ENCODE data around the gene SMAD2.
"Not testable (repeated sequence)": the region's sequence is repeated elsewhere in the genome, so short reads cannot be mapped to it uniquely, and the experiment has no call there.

The SMAD2 gene

GRCh38 chr18:47870605-47871004 lies 59.9 kb downstream of the SMAD2 start:
- DNase-seq = no peak
- H3K4me1 Mint-ChIP-seq (ENCODE audit: low read depth) = peaks cover 54% of the 10 kb centered on the region
- peaks cover 72% of the 10 kb centered on the region for H3K36me3 Mint-ChIP-seq (ENCODE audit: low read depth)
- H3K27me3 Mint-ChIP-seq = no peaks in the 10 kb centered on the region
- H3K4me3 Mint-ChIP-seq = no peak overlapping the region
- no peaks in the 10 kb centered on the region for H3K9me3 Mint-ChIP-seq
- peak overlapping the region; percentile 69 for H3K27ac Mint-ChIP-seq

GRCh38 chr18:47868744-47869143 lies 61.7 kb downstream of the SMAD2 start:
- no peak for DNase-seq
- Mint-ChIP-seq H3K4me1 (ENCODE audit: low read depth) (peaks cover 40% of the 10 kb centered on the region), H3K9me3 (no peaks in the 10 kb centered on the region), H3K27ac (no peak overlapping the region), H3K4me3 (no peak overlapping the region), H3K36me3 (ENCODE audit: low read depth) (peaks cover 74% of the 10 kb centered on the region), H3K27me3 (no peaks in the 10 kb centered on the region)

GRCh38 chr18:47865183-47865582 lies 65.3 kb downstream of the SMAD2 start:
- DNase-seq = no peak
- no peak overlapping the region for H3K4me3 Mint-ChIP-seq

GRCh38 chr18:47863041-47863440 lies 67.4 kb downstream of the SMAD2 start:
- H3K4me3 Mint-ChIP-seq = no peak overlapping the region
- H3K4me1 Mint-ChIP-seq (ENCODE audit: low read depth) = peaks cover 5% of the 10 kb centered on the region
- peaks cover 12% of the 10 kb centered on the region for H3K9me3 Mint-ChIP-seq
- peaks cover 92% of the 10 kb centered on the region for H3K36me3 Mint-ChIP-seq (ENCODE audit: low read depth)
- no peaks in the 10 kb centered on the region for H3K27me3 Mint-ChIP-seq
- H3K27ac Mint-ChIP-seq = no peak overlapping the region
- DNase-seq = no peak

More at GRCh38 chr18:47865183-47865582, 65.3 kb downstream of the SMAD2 start:
- no peak overlapping the region for H3K27ac Mint-ChIP-seq
- no peaks in the 10 kb centered on the region for H3K27me3 Mint-ChIP-seq
- peaks cover 86% of the 10 kb centered on the region for H3K36me3 Mint-ChIP-seq (ENCODE audit: low read depth)
- H3K9me3 Mint-ChIP-seq = peaks cover 3% of the 10 kb centered on the region
- peaks cover 13% of the 10 kb centered on the region for H3K4me1 Mint-ChIP-seq (ENCODE audit: low read depth)

- Mint-ChIP-seq H3K4me1 (ENCODE audit: low read depth) (peaks cover 3% of the 10 kb centered on the region), H3K36me3 (ENCODE audit: low read depth) (peaks cover 85% of the 10 kb centered on the region), H3K27ac (no peak overlapping the region), H3K9me3 (peaks cover 19% of the 10 kb centered on the region), H3K4me3 (no peak overlapping the region), H3K27me3 (no peaks in the 10 kb centered on the region)
- no peak for DNase-seq
Observed at GRCh38 chr18:47858607-47859006, 71.9 kb downstream of the SMAD2 start.

GRCh38 chr18:47847635-47848034 lies 82.8 kb downstream of the SMAD2 start:
- H3K4me3 Mint-ChIP-seq = no peak overlapping the region
- no peak overlapping the region for H3K27ac Mint-ChIP-seq
- no peaks in the 10 kb centered on the region for H3K4me1 Mint-ChIP-seq (ENCODE audit: low read depth)
- no peaks in the 10 kb centered on the region for H3K9me3 Mint-ChIP-seq
- H3K36me3 Mint-ChIP-seq (ENCODE audit: low read depth) = peaks cover 80% of the 10 kb centered on the region
- DNase-seq = no peak
- no peaks in the 10 kb centered on the region for H3K27me3 Mint-ChIP-seq

GRCh38 chr18:47846431-47846830 lies 84.0 kb downstream of the SMAD2 start:
- DNase-seq = no peak
- Mint-ChIP-seq H3K4me1 (ENCODE audit: low read depth) (no peaks in the 10 kb centered on the region), H3K9me3 (no peaks in the 10 kb centered on the region), H3K36me3 (ENCODE audit: low read depth) (peaks cover 82% of the 10 kb centered on the region), H3K4me3 (no peak overlapping the region), H3K27ac (no peak overlapping the region), H3K27me3 (no peaks in the 10 kb centered on the region)

- Mint-ChIP-seq H3K9me3 (no peaks in the 10 kb centered on the region), H3K4me3 (no peak overlapping the region), H3K27ac (no peak overlapping the region), H3K4me1 (ENCODE audit: low read depth) (no peaks in the 10 kb centered on the region), H3K36me3 (ENCODE audit: low read depth) (peaks cover 90% of the 10 kb centered on the region), H3K27me3 (no peaks in the 10 kb centered on the region)
- DNase-seq = no peak
Observed at GRCh38 chr18:47844828-47845498, 85.5 kb downstream of the SMAD2 start.

DNA sequence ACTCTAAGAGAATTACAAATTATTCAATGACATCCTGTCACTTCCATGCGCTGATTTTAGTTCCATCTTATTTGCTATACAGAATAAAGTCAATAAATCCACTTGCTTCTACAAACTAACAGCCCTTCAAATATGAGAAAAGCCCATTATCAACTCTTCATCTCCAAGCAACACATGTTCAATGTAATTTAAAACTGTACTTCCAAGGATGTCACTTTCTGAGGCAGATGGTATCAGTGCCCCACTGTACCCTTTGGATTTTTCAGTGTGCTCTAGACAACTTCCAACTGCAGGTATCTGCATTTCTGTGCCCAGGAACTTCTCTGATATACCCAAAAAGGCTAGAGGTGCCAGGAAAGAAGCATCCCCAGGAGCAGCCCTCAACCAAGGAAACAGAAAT lies 87.6 kb downstream of the SMAD2 start:
- Mint-ChIP-seq H3K27ac (no peak overlapping the region), H3K27me3 (no peaks in the 10 kb centered on the region), H3K36me3 (ENCODE audit: low read depth) (peaks cover 97% of the 10 kb centered on the region), H3K4me1 (ENCODE audit: low read depth) (no peaks in the 10 kb centered on the region), H3K4me3 (no peak overlapping the region), H3K9me3 (no peaks in the 10 kb centered on the region)
- no peak for DNase-seq

DNA sequence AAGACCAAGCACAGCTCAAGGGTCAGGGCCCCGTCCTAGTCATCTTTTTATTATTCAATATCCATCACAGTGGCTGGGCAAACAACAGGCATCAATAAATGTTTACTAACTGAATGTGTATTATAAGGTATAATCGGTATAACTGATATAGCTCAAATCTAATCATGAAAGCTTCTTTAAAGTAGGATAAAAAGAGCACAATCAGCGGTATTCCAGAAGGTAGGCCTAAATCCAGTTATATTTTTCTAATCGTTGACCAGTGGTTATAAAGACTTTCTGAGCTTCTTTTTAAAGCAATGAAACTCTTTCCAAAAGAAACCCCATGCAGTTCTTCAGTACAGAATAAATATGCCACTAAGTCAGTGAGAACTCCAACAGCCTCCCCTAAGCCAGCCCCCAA lies 92.1 kb downstream of the SMAD2 start:
- Mint-ChIP-seq H3K36me3 (ENCODE audit: low read depth) (peaks cover 91% of the 10 kb centered on the region), H3K4me3 (no peak overlapping the region)

DNA sequence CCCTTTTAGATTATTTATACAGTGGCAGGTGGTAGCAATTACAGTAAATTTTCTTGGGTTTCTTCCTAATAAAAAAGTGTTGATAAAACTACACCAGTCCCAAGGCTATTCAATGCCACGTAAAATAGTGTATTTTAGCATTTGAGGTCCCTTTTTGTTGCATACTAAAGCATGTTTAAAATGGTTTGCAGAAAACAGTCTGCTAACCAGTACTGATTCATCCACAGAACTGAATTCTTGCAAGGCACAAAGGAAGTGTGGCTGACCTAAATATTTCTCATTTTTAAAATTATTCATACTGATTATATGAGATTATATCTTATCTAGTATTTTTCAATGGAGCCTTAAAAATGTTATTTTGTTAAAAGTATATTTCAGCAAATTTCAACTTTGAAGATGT lies 98.1 kb downstream of the SMAD2 start:
- H3K4me1 Mint-ChIP-seq (ENCODE audit: low read depth) = peaks cover 3% of the 10 kb centered on the region
- no peak overlapping the region for H3K27ac Mint-ChIP-seq
- peaks cover 79% of the 10 kb centered on the region for H3K36me3 Mint-ChIP-seq (ENCODE audit: low read depth)
- H3K4me3 Mint-ChIP-seq = no peak overlapping the region
- DNase-seq = no peak
- H3K27me3 Mint-ChIP-seq = no peaks in the 10 kb centered on the region
- peaks cover 3% of the 10 kb centered on the region for H3K9me3 Mint-ChIP-seq

More for the DNA sequence above, 92.1 kb downstream of the SMAD2 start:
- no peaks in the 10 kb centered on the region for H3K27me3 Mint-ChIP-seq
- H3K4me1 Mint-ChIP-seq (ENCODE audit: low read depth) = peaks cover 2% of the 10 kb centered on the region
- no peaks in the 10 kb centered on the region for H3K9me3 Mint-ChIP-seq
- no peak for DNase-seq
- H3K27ac Mint-ChIP-seq = no peak overlapping the region

GRCh38 chr18:47831351-47831750 lies 99.1 kb downstream of the SMAD2 start:
- Mint-ChIP-seq H3K4me3 (no peak overlapping the region), H3K36me3 (ENCODE audit: low read depth) (peaks cover 80% of the 10 kb centered on the region), H3K4me1 (ENCODE audit: low read depth) (peaks cover 3% of the 10 kb centered on the region), H3K9me3 (peaks cover 3% of the 10 kb centered on the region), H3K27ac (no peak overlapping the region), H3K27me3 (no peaks in the 10 kb centered on the region)
- no peak for DNase-seq

DNA sequence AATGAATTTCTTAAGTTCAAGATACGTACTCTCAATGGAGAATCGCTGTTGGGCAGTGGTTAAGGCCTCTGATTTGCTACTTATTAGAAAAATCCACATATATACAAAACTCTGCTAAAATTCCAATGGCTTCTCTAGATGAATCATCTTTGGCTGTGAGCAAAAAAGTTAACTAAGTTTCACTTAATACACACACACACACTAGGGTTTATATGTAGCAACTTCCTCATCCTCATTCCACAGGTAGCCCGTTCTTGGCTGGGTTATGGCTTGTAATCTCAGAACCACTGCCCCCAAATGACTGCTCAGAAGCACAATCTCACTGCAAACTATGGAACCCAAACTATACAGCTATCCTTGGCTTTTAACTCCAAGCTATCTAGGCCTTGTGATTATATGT lies 99.7 kb downstream of the SMAD2 start:
- Mint-ChIP-seq H3K27me3 (no peaks in the 10 kb centered on the region), H3K27ac (no peak overlapping the region), H3K4me1 (ENCODE audit: low read depth) (peaks cover 3% of the 10 kb centered on the region), H3K9me3 (peaks cover 3% of the 10 kb centered on the region), H3K36me3 (ENCODE audit: low read depth) (peaks cover 82% of the 10 kb centered on the region), H3K4me3 (no peak overlapping the region)
- DNase-seq = no peak

- peaks cover 84% of the 10 kb centered on the region for H3K36me3 Mint-ChIP-seq (ENCODE audit: low read depth)
- no peak overlapping the region for H3K4me3 Mint-ChIP-seq
- H3K27ac Mint-ChIP-seq = no peak overlapping the region
- peaks cover 3% of the 10 kb centered on the region for H3K4me1 Mint-ChIP-seq (ENCODE audit: low read depth)
- peaks cover 3% of the 10 kb centered on the region for H3K9me3 Mint-ChIP-seq
- no peak for DNase-seq
- H3K27me3 Mint-ChIP-seq = no peaks in the 10 kb centered on the region
Observed at GRCh38 chr18:47829831-47830230, 100.6 kb downstream of the SMAD2 start.

GRCh38 chr18:47828031-47828430 lies 102.4 kb downstream of the SMAD2 start:
- not testable (repeated sequence) for H3K27me3 Mint-ChIP-seq; H3K27ac Mint-ChIP-seq; H3K4me1 Mint-ChIP-seq (ENCODE audit: low read depth); H3K4me3 Mint-ChIP-seq; DNase-seq; H3K9me3 Mint-ChIP-seq
- H3K36me3 Mint-ChIP-seq (ENCODE audit: low read depth) = peaks cover 82% of the 10 kb centered on the region

All from activated T-cell treated with anti-CD3 and anti-CD28 coated beads, Interleukin-2, amount 50 U/mL, for 24 hours (primary cell).